Tibial nerve (tissue), 3 donors: ENCODE measurements around the gene ORC6.

ENCODE experiments used
- CTCF ChIP-seq, 5 experiments: fragments of 200-600 bp in 3 of 5; fragments of 450-650 bp in 2 of 5; sonication (generic) in 3 of 5; IDR thresholded peaks; one replicate each; pipeline ENCODE4 v1.5.1; 2016 to 2019; ENCODE audit warnings: antibody characterized with exemption in 5 of 5, mild to moderate bottlenecking in 3 of 5, moderate library complexity in 2 of 5
- POLR2A ChIP-seq, 2 donors: fragments of 450-650 bp; IDR thresholded peaks; one replicate each; pipeline ENCODE4 v1.6.1; 2017; ENCODE audit warnings: antibody characterized with exemption in 2 of 2, mild to moderate bottlenecking in 2 of 2, moderate library complexity in 2 of 2

GRCh38 chr16:46729326-46729995, 40.0 kb downstream of the ORC6 start:
- TF ChIP-seq CTCF (IDR thresholded peaks at IDR 0.05) (no peak), POLR2A (IDR thresholded peaks at IDR 0.05) (no peak)
